HEK293 (cell line): ENCODE measurements around the gene LYZL1.

Experiments used
- YY1 ChIP-seq: fragments of 450-650 bp; formaldehyde crosslinking; IDR thresholded peaks from 2 replicates; pipeline ENCODE4 v1.5.1; 2018; ENCODE audit warnings: missing biosample characterization, missing genetic modification characterization
- ZNF146 ChIP-seq: fragments of 450-650 bp; formaldehyde crosslinking; IDR thresholded peaks from 2 replicates; pipeline ENCODE4 v1.5.1; 2016; ENCODE audit warnings: missing biosample characterization, missing genetic modification characterization
- ZNF549 ChIP-seq: fragments of 450-650 bp; IDR thresholded peaks from 2 replicates; pipeline ENCODE4 v1.5.1; 2018; ENCODE audit warnings: missing biosample characterization, missing genetic modification characterization, mild to moderate bottlenecking, inconsistent platforms, moderate library complexity
- ZNF785 ChIP-seq: fragments of 450-650 bp; formaldehyde crosslinking; IDR thresholded peaks from 2 replicates; pipeline ENCODE4 v1.5.1; 2016; ENCODE audit warnings: missing biosample characterization, missing genetic modification characterization
- TF ChIP-seq, protein P1 (sequence below): fragments of 450-650 bp; formaldehyde crosslinking; IDR thresholded peaks from 2 replicates; pipeline ENCODE4 v1.5.1; 2016; ENCODE audit warnings: missing biosample characterization, missing genetic modification characterization
- TF ChIP-seq, protein P2 (sequence below): fragments of 450-650 bp; formaldehyde crosslinking; conservative IDR thresholded peaks from 2 replicates; pipeline ENCODE4 v1.5.1; 2016; ENCODE audit warnings: low read depth, missing biosample characterization, missing genetic modification characterization
- TF ChIP-seq, protein P3 (sequence below): fragments of 450-650 bp; formaldehyde crosslinking; IDR thresholded peaks from 2 replicates; pipeline ENCODE4 v1.5.1; 2016; ENCODE audit warnings: missing biosample characterization, missing genetic modification characterization

DNA sequence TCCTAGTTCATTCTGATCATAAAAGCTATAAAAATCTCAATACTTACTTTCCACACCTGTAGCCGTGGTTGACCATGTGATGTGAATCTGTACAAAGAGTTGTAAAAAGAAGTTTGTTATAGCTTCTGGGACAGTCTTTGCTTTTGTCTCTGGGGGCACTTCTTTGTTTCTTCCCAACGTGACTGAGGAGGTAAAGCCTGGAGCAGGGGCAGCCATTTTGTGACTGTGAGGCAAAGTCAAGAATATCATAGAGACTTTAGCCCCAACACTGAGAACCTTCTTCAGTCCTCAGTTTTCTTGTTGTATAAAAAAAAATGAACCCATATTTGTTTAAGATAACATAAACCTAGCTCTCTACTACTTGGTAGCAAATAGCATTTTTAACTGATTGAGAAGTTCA, 29.4 kb upstream of the LYZL1 start:
- no peak for TF ChIP-seq YY1 (tag by site-specific recombination)
- TF ChIP-seq ZNF785 (tag by site-specific recombination), result no peak
- no peak for TF ChIP-seq ZNF549 (tag by site-specific recombination)
- TF ChIP-seq, protein P1, sequence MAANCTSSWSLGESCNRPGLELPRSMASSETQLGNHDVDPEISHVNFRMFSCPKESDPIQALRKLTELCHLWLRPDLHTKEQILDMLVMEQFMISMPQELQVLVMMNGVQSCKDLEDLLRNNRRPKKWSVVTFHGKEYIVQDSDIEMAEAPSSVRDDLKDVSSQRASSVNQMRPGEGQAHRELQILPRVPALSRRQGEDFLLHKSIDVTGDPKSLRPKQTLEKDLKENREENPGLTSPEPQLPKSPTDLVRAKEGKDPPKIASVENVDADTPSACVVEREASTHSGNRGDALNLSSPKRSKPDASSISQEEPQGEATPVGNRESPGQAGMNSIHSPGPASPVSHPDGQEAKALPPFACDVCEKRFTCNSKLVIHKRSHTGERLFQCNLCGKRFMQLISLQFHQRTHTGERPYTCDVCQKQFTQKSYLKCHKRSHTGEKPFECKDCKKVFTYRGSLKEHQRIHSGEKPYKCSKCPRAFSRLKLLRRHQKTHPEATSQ (tag by site-specific recombination), result no peak
- TF ChIP-seq, protein P2, sequence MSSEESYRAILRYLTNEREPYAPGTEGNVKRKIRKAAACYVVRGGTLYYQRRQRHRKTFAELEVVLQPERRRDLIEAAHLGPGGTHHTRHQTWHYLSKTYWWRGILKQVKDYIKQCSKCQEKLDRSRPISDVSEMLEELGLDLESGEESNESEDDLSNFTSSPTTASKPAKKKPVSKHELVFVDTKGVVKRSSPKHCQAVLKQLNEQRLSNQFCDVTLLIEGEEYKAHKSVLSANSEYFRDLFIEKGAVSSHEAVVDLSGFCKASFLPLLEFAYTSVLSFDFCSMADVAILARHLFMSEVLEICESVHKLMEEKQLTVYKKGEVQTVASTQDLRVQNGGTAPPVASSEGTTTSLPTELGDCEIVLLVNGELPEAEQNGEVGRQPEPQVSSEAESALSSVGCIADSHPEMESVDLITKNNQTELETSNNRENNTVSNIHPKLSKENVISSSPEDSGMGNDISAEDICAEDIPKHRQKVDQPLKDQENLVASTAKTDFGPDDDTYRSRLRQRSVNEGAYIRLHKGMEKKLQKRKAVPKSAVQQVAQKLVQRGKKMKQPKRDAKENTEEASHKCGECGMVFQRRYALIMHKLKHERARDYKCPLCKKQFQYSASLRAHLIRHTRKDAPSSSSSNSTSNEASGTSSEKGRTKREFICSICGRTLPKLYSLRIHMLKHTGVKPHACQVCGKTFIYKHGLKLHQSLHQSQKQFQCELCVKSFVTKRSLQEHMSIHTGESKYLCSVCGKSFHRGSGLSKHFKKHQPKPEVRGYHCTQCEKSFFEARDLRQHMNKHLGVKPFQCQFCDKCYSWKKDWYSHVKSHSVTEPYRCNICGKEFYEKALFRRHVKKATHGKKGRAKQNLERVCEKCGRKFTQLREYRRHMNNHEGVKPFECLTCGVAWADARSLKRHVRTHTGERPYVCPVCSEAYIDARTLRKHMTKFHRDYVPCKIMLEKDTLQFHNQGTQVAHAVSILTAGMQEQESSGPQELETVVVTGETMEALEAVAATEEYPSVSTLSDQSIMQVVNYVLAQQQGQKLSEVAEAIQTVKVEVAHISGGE (tag by site-specific recombination), result no peak
- TF ChIP-seq, protein P3, sequence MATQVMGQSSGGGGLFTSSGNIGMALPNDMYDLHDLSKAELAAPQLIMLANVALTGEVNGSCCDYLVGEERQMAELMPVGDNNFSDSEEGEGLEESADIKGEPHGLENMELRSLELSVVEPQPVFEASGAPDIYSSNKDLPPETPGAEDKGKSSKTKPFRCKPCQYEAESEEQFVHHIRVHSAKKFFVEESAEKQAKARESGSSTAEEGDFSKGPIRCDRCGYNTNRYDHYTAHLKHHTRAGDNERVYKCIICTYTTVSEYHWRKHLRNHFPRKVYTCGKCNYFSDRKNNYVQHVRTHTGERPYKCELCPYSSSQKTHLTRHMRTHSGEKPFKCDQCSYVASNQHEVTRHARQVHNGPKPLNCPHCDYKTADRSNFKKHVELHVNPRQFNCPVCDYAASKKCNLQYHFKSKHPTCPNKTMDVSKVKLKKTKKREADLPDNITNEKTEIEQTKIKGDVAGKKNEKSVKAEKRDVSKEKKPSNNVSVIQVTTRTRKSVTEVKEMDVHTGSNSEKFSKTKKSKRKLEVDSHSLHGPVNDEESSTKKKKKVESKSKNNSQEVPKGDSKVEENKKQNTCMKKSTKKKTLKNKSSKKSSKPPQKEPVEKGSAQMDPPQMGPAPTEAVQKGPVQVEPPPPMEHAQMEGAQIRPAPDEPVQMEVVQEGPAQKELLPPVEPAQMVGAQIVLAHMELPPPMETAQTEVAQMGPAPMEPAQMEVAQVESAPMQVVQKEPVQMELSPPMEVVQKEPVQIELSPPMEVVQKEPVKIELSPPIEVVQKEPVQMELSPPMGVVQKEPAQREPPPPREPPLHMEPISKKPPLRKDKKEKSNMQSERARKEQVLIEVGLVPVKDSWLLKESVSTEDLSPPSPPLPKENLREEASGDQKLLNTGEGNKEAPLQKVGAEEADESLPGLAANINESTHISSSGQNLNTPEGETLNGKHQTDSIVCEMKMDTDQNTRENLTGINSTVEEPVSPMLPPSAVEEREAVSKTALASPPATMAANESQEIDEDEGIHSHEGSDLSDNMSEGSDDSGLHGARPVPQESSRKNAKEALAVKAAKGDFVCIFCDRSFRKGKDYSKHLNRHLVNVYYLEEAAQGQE (tag by site-specific recombination), result no peak
- no peak for TF ChIP-seq ZNF146 (tag by site-specific recombination)
